HepG2 (cell line): ENCODE measurements around the gene KRT6B. TPM values are rescaled to one million over a fixed set of nuclear protein-coding genes. Genes with fewer than 3 reads are reported as not detected.

Experiments used
- ATAC-seq: fragments of 200-7000 bp; cut with Tn5 transposase; 3 replicates; pipeline ENCODE4 v1.9.1; 2020; ENCODE audit warnings: mild to moderate bottlenecking, moderate library complexity
- BruUV-seq: library from RNA; stranded (reverse); fragments of 400-500 nt; replicated peaks from 2 replicates; lab custom pipeline; 2021; lab: Mats Ljungman, UMichigan
- CTCF ChIA-PET: fragments of 300-600 bp; formaldehyde crosslinking; extraction: SDS; loops from one replicate; lab custom pipeline; 2021; ENCODE audit warnings: low total read pairs, inconsistent platforms, low intra/inter-chr PET ratio; lab: Yijun Ruan, JAX
- POLR2A ChIA-PET: fragments of 350-600 bp; sonication (Branson Sonifier 250); formaldehyde crosslinking; loops from one replicate; lab custom pipeline; 2020; ENCODE audit warnings: antibody characterized with exemption, inconsistent platforms; lab: Yijun Ruan, JAX
- DNase-seq: peaks from one replicate; pipeline ENCODE4 v3.0.0-alpha.2; 2015; ENCODE audit warnings: low spot score
- FAIRE-seq: peaks from 3 replicates; lab custom pipeline; 2011; peaks lifted over from hg19 to GRCh38; lab: Jason Lieb, UNC
- H2AFZ ChIP-seq: one replicate; pipeline ENCODE4 v1.6.1; 2011; ENCODE audit warnings: low read length, inconsistent platforms
- H3K27ac ChIP-seq: fragments of 300-600 bp; 3 replicates; pipeline ENCODE4 v1.8.0; 2011; ENCODE audit warnings: mixed run types, mild to moderate bottlenecking, mixed read lengths, low read length, inconsistent platforms; ENCODE audit not compliant: insufficient read depth; ENCODE audit errors: extremely low read length
- H3K27me3 ChIP-seq, 2 experiments: fragments of 200-600 bp in 1 of 2; 2 replicates in 1 of 2; 3 replicates in 1 of 2; pipeline versions ENCODE4 v1.6.0 to v1.8.0; 2011; ENCODE audit warnings: low read length in 2 of 2, mild to moderate bottlenecking in 2 of 2, moderate library complexity in 2 of 2, inconsistent platforms in 1 of 2; ENCODE audit not compliant: insufficient read depth in 2 of 2, control insufficient read depth in 1 of 2
- H3K36me3 ChIP-seq, 2 experiments: fragments of 200-600 bp in 1 of 2; replicated peaks in 1 of 2; 2 replicates in 1 of 2; 3 replicates in 1 of 2; pipeline versions ENCODE4 v1.5.1 to v1.8.0; 2011; ENCODE audit warnings: low read length in 2 of 2, inconsistent platforms in 1 of 2; ENCODE audit not compliant: insufficient read depth in 2 of 2, control insufficient read depth in 1 of 2
- H3K4me1 ChIP-seq: 2 replicates; pipeline ENCODE4 v1.5.1; 2012; ENCODE audit warnings: low read length, inconsistent platforms; ENCODE audit not compliant: insufficient read depth
- H3K4me2 ChIP-seq: 2 replicates; pipeline ENCODE4 v1.6.0; 2011; ENCODE audit warnings: low read depth, low read length, inconsistent platforms
- H3K4me3 ChIP-seq, 3 experiments: fragments of 200-600 bp in 1 of 3; sonication (generic), shearing (Covaris generic) in 1 of 3; replicated peaks in 1 of 3; 2 replicates each; pipeline ENCODE4 v1.5.1; 2011 to 2016; ENCODE audit warnings: low read length in 3 of 3, inconsistent platforms in 2 of 3, low read depth in 2 of 3, mild to moderate bottlenecking in 2 of 3, control low read depth in 1 of 3, mixed read lengths in 1 of 3; ENCODE audit not compliant: insufficient read depth in 1 of 3
- H3K79me2 ChIP-seq: one replicate; pipeline ENCODE4 v1.6.1; 2011; ENCODE audit warnings: low read length, inconsistent platforms; ENCODE audit not compliant: insufficient read depth
- H3K9ac ChIP-seq: 2 replicates; pipeline ENCODE4 v1.6.0; 2011; ENCODE audit warnings: mild to moderate bottlenecking, low read depth, low read length, inconsistent platforms; ENCODE audit not compliant: insufficient read depth
- H3K9me3 ChIP-seq: 2 replicates; pipeline ENCODE4 v1.5.1; 2012; ENCODE audit warnings: mild to moderate bottlenecking, low read length
- H4K20me1 ChIP-seq: 2 replicates; pipeline ENCODE4 v1.6.0; 2011; ENCODE audit warnings: inconsistent platforms, mild to moderate bottlenecking, low read length, moderate library complexity; ENCODE audit not compliant: insufficient read depth
- AHDC1 ChIP-seq: sonication (generic); formaldehyde crosslinking; IDR thresholded peaks from 2 replicates; pipeline ENCODE4 v1.5.1; 2020; ENCODE audit warnings: mild to moderate bottlenecking, missing genetic modification reagents, borderline replicate concordance
- CREB1 ChIP-seq, 2 experiments: fragments of 450-650 bp in 1 of 2; IDR thresholded peaks; 2 replicates each; pipeline ENCODE4 v1.6.1; 2016 to 2017; ENCODE audit warnings: control low read depth in 1 of 2, mild to moderate bottlenecking in 1 of 2, missing compliant biosample characterization in 1 of 2, missing genetic modification characterization in 1 of 2
- FOXA1 ChIP-seq, 2 experiments: fragments of 450-650 bp in 1 of 2; sonication (generic) in 1 of 2; formaldehyde crosslinking in 1 of 2; IDR thresholded peaks; 2 replicates each; pipeline versions ENCODE4 v1.4.0 to v1.6.1; 2016 to 2020; ENCODE audit warnings: missing genetic modification reagents in 1 of 2
- SYNCRIP ChIP-seq: fragments of 200-400 bp; formaldehyde crosslinking; IDR thresholded peaks from 2 replicates; pipeline ENCODE4 v1.6.1; 2018; ENCODE audit warnings: mild to moderate bottlenecking, low read depth, low read length; ENCODE audit not compliant: insufficient read depth
- WIZ ChIP-seq: sonication (generic); formaldehyde crosslinking; IDR thresholded peaks from 2 replicates; pipeline ENCODE4 v1.5.1; 2020; ENCODE audit warnings: mild to moderate bottlenecking, missing genetic modification reagents
- ZBTB42 ChIP-seq: sonication (generic); formaldehyde crosslinking; IDR thresholded peaks from 2 replicates; pipeline ENCODE4 v1.5.0; 2020; ENCODE audit warnings: mild to moderate bottlenecking, missing genetic modification reagents
- ZNF552 ChIP-seq: sonication (generic); formaldehyde crosslinking; IDR thresholded peaks from 2 replicates; pipeline ENCODE4 v1.9.0; 2022; ENCODE audit warnings: missing genetic modification reagents, mild to moderate bottlenecking, borderline replicate concordance
- WGBS: methylation state at CpG from one replicate; pipeline ENCODE4 v1.1.6; 2017; ENCODE audit warnings: low lambda C conversion rate; 5-methylcytosine and 5-hydroxymethylcytosine counted together
- in situ Hi-C: cut with HindIII; loops from 2 replicates; pipeline ENCODE4 v1.10.0; 2017; ENCODE audit warnings: low pct_unique_long_range_greater_than_20kb; ENCODE audit not compliant: extremely low pct_ligation_motif_present
- intact Hi-C: fragments of 100-400 bp; cut with micrococcal nuclease; formaldehyde crosslinking; loops from one replicate; pipeline ENCODE4 v1.10.0; 2022; ENCODE audit not compliant: unreplicated experiment
- polyA plus RNA-seq, 8 experiments: library from polyadenylated mRNA; depleted of rRNA in 3 of 8; stranded (reverse) in 7 of 8; unstranded in 1 of 8; fragments of >200 nt; fragmentation: Illumina TruSeq in 4 of 8; extraction: Trizol in 4 of 8; gene quantifications; 2 replicates each; pipeline versions ENCODE4 v1.2.1 to v1.2.3, GENCODE V29; 2011 to 2016; ENCODE audit warnings: low read depth in 4 of 8, missing spikeins in 1 of 8, mixed read lengths in 1 of 8; ENCODE audit not compliant: insufficient read depth in 1 of 8
- total RNA-seq, 5 experiments: library from RNA; depleted of rRNA; stranded (reverse); fragments of >200 nt; fragmentation: Illumina TruSeq; extraction: Trizol; gene quantifications; 2 replicates each; pipeline ENCODE4 v1.2.3, GENCODE V29; 2016; ENCODE audit warnings: low read depth in 1 of 5

Gene KRT6B
- total and polyA plus RNA-seq, 2 of the 13 experiments (the other 11 are each of a cell fraction or from before 2014, with no cell fraction given): not detected

- DNase-seq (no peak), ATAC-seq (no peak), FAIRE-seq (no peak)
- Histone ChIP-seq H3K4me2 (no peak overlapping the region), H3K79me2 (no peaks in the 10 kb centered on the region), H2AFZ (no peak overlapping the region), H3K4me1 (no peaks in the 10 kb centered on the region), H3K27me3 (peaks cover 1 to 18% of the 10 kb centered on the region in 2 experiments; a peak in 4 of 5 replicates), H3K27ac (no peak overlapping the region), H3K9ac (no peak overlapping the region), H3K36me3 (no peaks in the 10 kb centered on the region), H3K4me3 (no peak overlapping the region), H4K20me1 (0 out of 2 replicates have a peak, but pooled peaks cover 2% of the 10 kb centered on the region), H3K9me3 (no peaks in the 10 kb centered on the region)
- no TSS peak for BruUV-seq
- CTCF ChIA-PET: no interaction called here
- TF ChIP-seq ZNF552 (CRISPR knock-in tag) (no peak), FOXA1 (IDR thresholded peaks at IDR 0.05) (no peak), FOXA1 (CRISPR knock-in tag; IDR thresholded peaks at IDR 0.05) (no peak), WIZ (CRISPR knock-in tag) (no peak)
- POLR2A ChIA-PET: no interaction called here
- intact Hi-C loops (no loop called here), in situ Hi-C loops (loop anchor here (25.0 kb wide), 1 partner anchor 588 kb away; no protein-coding TSS in a partner anchor)
- 33% methylated on average over 3 of the region's 16 CpGs for WGBS
Measured at GRCh38 chr12:52399756-52400155, 52.2 kb downstream of the KRT6B start.

GRCh38 chr12:52398176-52398575 lies 53.8 kb downstream of the KRT6B start:
- no peak overlapping the region for H3K27ac ChIP-seq
- in situ Hi-C loops (loop anchor here (25.0 kb wide), 1 partner anchor 589 kb away; no protein-coding TSS in a partner anchor), intact Hi-C loops (no loop called here)
- FAIRE-seq: no peak
- BruUV-seq: no TSS peak
- no peak overlapping the region for H3K4me3 ChIP-seq
- H3K4me2 ChIP-seq: no peak overlapping the region
- H2AFZ ChIP-seq: no peak overlapping the region
- peaks cover 1 to 17% of the 10 kb centered on the region in 2 experiments; a peak in 4 of 5 replicates for H3K27me3 ChIP-seq
- ChIA-PET CTCF (no interaction called here), POLR2A (no interaction called here)
- TF ChIP-seq AHDC1: no peak
- no peak for TF ChIP-seq SYNCRIP
- TF ChIP-seq ZNF552 (CRISPR knock-in tag): no peak
- no peak for TF ChIP-seq ZBTB42 (CRISPR knock-in tag)
- peak; percentile 52; the same call in 1 of the 2 replicates for TF ChIP-seq CREB1 (IDR thresholded peaks at IDR 0.05)
- TF ChIP-seq CREB1 (CRISPR knock-in tag; IDR thresholded peaks at IDR 0.05): no peak
- 0 out of 2 replicates have a peak, but pooled peaks cover 2% of the 10 kb centered on the region for H4K20me1 ChIP-seq
- no peaks in the 10 kb centered on the region for H3K9me3 ChIP-seq
- no peak for DNase-seq
- no peak for ATAC-seq
- no peaks in the 10 kb centered on the region for H3K79me2 ChIP-seq
- H3K4me1 ChIP-seq: no peaks in the 10 kb centered on the region
- 0% methylated on average over 1 of the region's 1 CpG for WGBS
- no peak overlapping the region for H3K9ac ChIP-seq
- H3K36me3 ChIP-seq: no peaks in the 10 kb centered on the region
